Glomerular visceral epithelial cell (primary cell): ENCODE results near the gene ZNF500.

Source experiments
- DNase-seq: peaks from one replicate; pipeline ENCODE4 v3.0.0-alpha.2; 2016; ENCODE audit errors: extremely low spot score

The ZNF500 gene

GRCh38 chr16:4766875-4767628 is at the start of gene ZNF500:
Gene ZNF500 (minus strand): TSS chr16:4767162. CDS start chr16:4765978, 1,184 bp downstream.
- peak; percentile 91 for DNase-seq

DNA sequence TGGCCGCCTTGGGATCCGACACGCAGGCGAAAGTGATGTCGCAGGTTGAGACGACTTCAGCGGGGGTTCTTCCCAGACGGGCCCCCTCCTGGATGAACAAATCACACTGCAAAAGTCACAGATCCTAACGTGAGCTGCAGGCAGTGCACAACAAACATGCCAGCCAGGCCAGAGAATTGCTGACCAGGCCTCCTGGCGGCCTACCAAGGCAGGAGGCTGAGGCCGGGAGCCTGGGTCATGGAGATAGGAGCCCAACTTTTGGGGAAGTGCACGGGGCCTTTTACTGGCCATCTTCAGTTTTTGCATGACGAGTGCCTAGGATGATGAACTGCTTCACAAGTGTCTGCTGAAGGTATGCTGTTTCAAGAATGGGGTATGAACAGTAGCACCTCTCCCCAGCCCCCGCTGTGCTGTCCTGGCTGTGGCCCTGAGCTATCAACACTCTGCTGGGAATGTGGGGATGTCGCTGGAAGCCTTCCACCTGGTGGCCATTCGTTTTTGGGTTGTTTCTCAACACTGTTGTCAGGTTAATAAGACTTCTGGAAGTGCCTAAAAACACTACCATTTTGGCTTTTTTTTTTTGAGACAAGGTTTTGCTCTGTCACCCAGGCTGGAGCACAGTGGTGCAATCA is 47.7 kb upstream of the ZNF500 start:
- DNase-seq, result no peak

GRCh38 chr16:4814046-4814445 is 47.1 kb upstream of the ZNF500 start:
- no peak for DNase-seq

GRCh38 chr16:4813251-4814003 is 46.5 kb upstream of the ZNF500 start:
- DNase-seq, result no peak

GRCh38 chr16:4811773-4812172 is 44.8 kb upstream of the ZNF500 start:
- no peak for DNase-seq

GRCh38 chr16:4811242-4811641 is 44.3 kb upstream of the ZNF500 start:
- DNase-seq, result no peak

DNA sequence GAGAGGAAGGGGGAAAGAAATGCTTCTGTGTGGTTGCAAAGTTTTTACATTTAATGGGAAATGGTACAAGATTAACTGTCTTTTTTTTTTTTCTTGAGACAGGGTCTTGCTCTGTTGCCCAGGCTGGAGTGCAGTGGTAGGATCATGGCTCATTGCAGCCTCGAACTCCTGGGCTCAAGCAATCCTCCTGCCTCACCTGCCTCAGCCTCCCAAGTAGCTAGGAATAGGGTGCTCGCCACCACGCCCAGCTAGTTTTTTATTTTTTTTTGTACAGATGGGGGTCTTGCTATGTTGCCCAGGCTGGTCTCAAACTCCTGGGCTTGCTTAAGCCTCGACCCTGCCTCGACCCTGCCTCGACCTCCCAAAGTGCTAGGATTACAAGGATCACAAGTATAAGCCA is 39.3 kb upstream of the ZNF500 start:
- no peak for DNase-seq

- DNase-seq, result no peak
Measured at GRCh38 chr16:4805231-4805630, 38.3 kb upstream of the ZNF500 start.

DNA sequence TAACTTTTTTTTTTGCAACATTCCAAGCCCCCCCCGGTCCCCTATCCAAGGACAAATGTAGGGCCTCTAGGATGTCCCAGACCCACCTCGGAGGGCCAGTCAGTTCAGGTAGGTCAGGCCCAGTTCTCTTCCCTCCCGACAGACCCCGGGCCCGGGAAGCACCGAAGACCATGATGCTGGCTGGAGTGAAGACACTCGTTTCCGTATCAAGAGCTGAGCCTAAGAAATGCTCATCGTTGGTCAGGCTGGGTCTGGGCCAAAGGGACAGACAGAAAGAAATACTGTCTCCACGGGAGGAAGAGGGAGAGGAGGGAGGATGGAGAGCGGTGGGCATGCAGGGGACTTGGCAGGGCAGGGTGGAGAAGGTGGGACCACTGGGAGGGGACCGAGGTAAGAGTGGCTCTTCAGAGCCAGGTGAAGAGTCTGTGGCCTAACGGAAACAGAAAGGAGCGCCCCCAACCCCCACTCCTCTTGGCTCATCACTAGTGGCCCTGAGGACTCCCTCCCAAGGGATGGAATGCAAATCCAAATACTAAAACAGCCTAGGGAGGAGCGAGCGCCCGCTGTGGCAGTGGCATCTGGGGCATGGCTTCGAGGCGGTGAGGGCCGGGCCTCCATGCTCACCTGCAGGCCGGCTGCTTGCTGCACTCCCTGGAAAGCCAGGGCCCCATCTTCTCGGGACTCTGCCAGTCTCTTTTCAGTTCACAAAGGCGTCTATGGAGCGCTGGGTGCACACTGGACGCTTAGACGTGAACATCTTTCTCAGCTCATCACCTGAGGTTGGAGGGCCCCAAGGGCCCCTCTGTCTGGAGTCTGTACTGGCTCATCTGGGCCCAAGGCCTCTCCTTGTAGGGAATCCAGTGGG is 37.2 kb upstream of the ZNF500 start:
- no peak for DNase-seq

GRCh38 chr16:4803401-4803844 is 36.5 kb upstream of the ZNF500 start:
- DNase-seq, result no peak

GRCh38 chr16:4802659-4803287 is 35.8 kb upstream of the ZNF500 start:
- DNase-seq, result peak; percentile 89

- peak; percentile 75 for DNase-seq
Measured at GRCh38 chr16:4801962-4802658, 35.1 kb upstream of the ZNF500 start, which contains the start of gene ROGDI. Gene ROGDI (minus strand): TSS chr16:4802633. CDS start chr16:4802571, 62 bp downstream.

DNA sequence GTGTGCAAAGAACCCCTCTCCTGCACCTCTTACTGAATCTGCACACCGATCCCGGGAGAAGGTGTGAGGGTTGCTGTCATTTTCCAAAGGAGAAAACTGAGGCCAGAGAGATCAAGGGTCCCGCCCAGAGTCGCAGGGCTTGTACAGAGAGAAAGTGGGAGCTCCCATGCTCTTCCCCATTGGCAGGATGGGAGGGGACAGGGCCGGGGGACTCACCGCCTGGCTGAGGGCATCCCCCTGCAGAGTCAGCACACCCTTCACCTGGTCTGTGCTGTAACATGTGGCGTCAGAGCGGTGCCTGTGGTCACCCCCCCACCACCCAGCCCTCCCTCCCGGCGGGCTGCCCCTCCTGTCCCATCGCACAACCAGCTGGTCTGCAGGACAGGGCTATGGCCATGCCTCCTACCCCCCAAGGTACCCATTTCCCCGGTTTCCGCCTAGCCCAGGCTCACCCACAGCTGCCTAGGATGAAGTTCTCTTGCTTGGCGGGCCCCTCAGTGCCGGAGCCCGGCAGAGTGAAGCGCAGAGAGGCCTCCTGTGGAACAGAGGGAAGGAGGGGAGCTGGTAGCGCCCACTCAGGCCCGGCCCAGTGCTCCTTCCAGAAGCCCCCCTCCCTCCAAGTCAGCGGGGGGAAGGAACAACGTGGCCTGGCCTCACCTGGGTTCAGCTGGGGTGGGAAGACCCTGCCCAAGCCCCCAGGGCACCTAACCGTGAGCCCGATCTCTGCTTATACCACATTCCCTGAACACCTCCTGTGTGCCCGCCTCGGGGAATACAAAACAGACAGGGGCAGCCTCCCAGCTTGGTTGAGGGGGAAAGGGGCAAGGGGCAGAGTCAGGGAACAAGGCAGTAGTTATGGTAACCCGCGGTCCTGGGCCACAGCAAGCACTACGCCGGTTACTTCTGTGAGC is 34.3 kb upstream of the ZNF500 start:
- no peak for DNase-seq

DNA sequence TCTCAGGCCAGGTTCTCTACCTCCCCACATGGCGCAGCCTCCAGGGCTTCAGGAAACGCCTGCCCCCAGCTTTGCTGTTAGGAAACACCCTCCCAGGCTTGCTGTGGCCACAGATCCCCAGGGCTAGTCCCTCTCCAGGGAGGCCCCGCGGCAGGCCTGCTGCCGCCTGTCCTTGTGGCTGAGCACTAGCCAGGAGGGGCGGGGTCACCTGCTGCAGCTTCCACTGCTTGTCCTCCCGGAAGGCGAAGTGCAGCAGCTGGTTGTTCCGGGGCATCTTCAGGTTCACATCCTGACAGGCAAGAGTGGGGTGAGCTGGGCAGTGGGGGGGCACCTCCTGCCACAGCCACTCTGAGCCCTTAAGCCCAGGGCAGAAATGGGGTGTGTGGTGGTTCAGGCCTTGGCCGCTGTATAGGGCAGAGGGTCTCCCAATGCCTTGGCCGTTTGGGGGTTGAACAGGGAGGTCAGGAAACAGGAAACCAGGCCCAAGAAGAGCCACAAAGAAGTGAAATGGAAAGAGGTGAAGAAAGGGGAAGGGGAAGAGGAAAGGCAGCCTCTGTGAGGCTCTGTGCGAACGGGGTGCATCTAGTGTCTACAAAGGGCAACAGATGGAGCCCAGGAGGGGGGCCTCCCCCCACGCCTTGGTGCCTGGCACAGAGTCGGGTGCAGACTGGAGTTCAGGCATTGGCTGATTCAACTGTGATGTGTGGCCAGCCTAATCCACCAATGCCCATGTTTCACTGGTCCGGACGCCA is 33.5 kb upstream of the ZNF500 start:
- no peak for DNase-seq

GRCh38 chr16:4799171-4799855 is 32.4 kb upstream of the ZNF500 start:
- DNase-seq, result no peak

GRCh38 chr16:4798456-4798855 is 31.5 kb upstream of the ZNF500 start:
- no peak for DNase-seq

DNA sequence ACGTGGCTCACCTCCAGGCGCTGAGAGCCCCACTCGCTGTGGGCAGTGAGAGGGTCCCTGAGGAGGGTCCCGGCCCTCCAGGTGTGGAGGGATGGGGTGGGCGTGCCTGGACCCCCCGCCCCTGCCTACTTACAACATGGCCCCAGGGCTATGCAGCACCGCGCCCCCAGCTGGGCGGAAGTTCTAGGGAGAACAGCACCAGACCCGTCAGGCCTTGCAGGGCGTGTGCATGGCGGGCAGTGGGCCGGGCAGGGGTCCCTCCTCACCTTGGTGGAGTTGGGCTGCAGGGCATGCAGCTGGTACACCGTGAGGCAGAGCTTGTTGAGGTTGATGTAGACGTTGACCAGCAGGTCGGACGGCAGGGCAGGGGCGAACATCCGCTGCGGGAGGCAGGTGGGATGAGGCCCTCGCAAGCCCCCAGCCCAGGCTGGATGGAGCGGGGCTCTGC is 30.9 kb upstream of the ZNF500 start:
- DNase-seq, result no peak
